ENCODE results near the gene SLC26A11.

DNA sequence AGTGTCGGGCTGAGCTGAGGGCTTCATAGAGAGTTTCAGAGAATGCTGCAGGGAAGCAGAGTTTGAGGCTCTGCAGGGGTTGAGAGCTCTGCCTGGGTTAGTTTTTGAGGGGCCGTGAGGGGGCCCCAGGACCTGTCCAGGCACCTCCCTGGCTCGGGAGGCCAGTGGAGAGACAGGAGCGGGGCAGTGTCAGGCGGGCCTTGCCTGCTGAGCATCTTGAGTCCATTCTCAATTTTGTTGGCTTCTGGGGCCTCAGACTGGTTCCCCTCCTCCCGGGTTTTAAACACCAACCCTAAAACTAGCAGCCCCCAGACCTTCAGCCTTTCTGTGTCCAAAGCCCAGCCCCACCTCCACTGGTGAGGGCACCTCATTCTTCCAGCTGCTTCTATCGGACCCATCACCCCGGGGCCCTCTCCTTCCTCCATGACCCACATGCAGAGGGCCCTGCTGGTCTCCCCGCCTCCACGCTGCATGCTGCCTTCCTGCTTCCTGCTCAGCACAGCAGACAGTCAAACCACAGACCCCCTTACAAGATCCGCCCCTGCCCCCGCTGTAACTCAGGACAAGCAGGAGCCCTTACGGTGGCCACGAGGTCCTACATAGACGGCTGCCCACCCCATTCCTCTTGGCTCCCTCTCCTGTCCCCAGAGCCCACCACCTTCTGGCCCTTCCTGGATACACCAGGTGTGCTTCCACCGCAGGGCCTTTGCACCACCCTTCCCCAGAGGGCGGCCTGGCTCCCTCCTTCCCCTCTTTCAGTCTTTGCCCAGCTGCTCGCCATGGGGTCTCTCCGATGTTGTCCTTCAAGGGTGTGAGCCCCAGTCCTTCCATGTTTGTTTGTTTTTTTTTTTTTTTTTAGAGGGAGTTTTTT lies 44.2 kb downstream of the SLC26A11 start:
- TF ChIP-seq, protein P1, sequence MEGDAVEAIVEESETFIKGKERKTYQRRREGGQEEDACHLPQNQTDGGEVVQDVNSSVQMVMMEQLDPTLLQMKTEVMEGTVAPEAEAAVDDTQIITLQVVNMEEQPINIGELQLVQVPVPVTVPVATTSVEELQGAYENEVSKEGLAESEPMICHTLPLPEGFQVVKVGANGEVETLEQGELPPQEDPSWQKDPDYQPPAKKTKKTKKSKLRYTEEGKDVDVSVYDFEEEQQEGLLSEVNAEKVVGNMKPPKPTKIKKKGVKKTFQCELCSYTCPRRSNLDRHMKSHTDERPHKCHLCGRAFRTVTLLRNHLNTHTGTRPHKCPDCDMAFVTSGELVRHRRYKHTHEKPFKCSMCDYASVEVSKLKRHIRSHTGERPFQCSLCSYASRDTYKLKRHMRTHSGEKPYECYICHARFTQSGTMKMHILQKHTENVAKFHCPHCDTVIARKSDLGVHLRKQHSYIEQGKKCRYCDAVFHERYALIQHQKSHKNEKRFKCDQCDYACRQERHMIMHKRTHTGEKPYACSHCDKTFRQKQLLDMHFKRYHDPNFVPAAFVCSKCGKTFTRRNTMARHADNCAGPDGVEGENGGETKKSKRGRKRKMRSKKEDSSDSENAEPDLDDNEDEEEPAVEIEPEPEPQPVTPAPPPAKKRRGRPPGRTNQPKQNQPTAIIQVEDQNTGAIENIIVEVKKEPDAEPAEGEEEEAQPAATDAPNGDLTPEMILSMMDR (IDR thresholded peaks at IDR 0.05; ENCODE audit: insufficient read depth, low read length, poor library complexity, severe bottlenecking) = no peak
- TF ChIP-seq EZH2phosphoT487 (conservative IDR thresholded peaks at IDR 0.05; ENCODE audit: low read length) = no peak
